ENCODE data around the gene HSF4.
"Not testable (repeated sequence)": the region's sequence is repeated elsewhere in the genome, so short reads cannot be mapped to it uniquely, and the experiment has no call there.

HSF4 gene, protein sequence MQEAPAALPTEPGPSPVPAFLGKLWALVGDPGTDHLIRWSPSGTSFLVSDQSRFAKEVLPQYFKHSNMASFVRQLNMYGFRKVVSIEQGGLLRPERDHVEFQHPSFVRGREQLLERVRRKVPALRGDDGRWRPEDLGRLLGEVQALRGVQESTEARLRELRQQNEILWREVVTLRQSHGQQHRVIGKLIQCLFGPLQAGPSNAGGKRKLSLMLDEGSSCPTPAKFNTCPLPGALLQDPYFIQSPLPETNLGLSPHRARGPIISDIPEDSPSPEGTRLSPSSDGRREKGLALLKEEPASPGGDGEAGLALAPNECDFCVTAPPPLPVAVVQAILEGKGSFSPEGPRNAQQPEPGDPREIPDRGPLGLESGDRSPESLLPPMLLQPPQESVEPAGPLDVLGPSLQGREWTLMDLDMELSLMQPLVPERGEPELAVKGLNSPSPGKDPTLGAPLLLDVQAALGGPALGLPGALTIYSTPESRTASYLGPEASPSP

DNA sequence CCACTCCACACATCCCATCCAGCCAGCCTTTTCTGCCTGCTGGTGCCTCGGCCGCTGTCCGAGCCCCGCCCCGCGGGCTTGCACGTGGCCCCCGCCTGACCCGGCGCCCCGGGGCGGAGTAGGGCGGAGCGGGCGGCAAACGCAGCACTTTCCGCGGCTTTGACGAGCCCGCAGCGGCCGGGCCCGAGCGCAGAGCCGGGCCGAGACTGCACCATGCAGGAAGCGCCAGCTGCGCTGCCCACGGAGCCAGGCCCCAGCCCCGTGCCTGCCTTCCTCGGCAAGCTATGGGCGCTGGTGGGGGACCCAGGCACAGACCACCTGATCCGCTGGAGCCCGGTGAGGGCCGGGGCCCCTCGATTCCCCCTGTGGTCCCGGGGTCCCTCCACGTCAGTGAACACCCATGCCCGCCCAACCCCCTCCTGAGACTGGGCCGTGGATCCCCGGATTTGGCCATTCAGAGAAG, at the start of gene HSF4:
HSF4 (plus strand) TSS at position 147 of the 463 bp plus-strand sequence; CDS start at position 214, 67 bp downstream.
- DNase-seq (ENCODE audit: low spot score) (no peak), FAIRE-seq (no peak)

DNA sequence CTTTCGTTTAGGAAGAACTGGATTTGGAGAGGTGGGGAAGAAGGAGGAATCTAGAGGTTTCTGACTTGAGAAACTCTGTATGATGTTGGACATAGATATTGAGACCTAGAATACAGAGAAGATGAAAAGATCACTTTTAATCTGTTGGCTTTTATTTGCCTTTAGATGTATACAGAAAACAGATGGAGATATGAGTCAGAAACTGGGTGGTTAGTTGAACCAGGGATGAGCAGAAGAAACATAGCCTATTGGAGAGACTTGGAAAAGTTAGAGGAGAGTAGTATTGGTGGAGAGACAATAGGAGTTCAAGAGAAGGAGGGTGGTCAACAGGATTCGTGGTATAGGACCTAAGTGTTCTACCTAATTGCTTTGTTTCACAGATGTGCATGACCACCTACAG, 49.8 kb upstream of the HSF4 start:
- DNase-seq (ENCODE audit: low spot score), result no peak

DNA sequence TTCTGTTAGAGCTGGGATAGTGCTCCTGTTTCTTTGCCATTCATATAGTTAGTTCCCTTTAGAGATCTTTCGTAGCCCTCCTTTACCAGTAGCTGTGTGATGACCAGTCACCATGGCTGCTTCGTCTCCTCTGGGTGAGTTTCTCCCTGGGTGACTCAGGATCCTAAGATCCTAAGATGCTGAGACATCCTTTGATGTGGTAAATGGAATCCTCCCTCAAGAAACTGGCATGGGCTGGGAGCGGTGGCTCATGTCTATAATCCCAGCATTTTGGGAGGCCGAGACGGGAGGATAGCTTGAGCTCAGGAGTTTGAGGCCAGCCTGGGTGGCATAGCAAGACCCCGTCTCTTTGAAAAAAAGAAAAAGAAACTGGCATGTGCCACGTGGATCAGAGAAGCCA, 48.9 kb upstream of the HSF4 start:
- FAIRE-seq, result no peak
- peak; percentile 82 for DNase-seq (ENCODE audit: low spot score)

More for the DNA sequence above, 49.8 kb upstream of the HSF4 start:
- FAIRE-seq, result no peak

DNA sequence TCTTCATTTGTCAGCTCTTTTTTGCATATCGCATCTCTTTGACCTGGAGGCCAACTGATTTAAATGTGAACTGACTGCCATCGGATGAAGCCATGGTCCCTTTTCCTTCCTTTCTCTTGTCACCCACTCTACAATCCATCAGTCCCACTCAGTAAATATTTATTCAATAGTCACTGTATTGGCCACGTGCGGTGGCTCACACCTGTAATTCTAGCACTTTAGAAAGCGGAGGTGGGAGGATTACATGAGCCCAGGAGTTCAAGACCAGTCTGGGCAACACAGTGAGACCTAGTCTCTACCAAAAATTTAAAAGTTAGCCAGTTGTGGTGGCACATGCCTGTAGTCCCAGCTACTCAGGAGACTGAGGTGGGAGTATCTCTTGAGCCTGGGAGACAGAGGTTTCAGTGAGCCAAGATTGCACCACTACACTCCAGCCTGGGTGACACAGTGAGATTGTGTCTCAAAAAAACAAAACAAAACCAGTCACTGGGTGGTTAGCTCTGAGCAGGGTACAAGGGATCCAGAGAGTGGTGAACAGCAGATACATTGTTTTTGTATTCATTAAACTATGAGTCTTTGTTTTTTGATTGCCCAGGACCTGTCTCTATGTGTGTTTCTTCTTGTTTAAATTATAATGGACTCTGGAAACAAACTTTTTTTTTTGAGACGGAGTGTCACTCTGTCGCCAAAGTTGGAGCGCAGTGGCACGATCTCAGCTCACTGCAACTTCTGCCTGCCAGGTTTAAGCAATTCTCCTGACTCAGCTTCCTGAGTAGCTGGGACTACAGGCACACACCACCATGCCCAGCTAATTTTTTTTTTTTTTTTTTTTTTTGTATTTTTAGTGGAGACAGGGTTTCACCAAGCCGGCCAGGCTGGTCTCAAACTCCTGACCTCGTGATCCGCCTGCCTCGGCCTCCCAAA, 47.9 kb upstream of the HSF4 start:
- DNase-seq (ENCODE audit: low spot score), result no peak
- no peak for FAIRE-seq

DNA sequence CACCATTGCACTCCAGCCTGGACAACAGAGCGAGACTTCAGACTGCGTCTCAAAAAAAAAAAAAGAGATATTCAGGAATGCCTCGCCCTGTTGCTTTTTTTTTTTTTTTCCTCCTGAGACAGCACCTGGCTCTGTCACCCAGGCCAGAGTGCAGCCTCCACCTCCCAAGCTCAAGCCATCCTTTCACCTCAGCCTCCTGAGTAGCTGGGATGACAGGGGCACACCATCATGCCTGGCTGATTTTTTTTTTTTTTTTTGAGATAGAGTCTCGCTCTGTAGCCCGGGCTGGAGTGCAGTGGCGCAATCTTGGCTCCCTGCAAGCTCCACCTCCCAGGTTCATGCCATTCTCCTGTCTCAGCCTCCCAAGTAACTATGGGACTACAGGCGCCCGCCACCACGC, 46.8 kb upstream of the HSF4 start:
- no peak for FAIRE-seq
- DNase-seq (ENCODE audit: low spot score), result no peak

DNA sequence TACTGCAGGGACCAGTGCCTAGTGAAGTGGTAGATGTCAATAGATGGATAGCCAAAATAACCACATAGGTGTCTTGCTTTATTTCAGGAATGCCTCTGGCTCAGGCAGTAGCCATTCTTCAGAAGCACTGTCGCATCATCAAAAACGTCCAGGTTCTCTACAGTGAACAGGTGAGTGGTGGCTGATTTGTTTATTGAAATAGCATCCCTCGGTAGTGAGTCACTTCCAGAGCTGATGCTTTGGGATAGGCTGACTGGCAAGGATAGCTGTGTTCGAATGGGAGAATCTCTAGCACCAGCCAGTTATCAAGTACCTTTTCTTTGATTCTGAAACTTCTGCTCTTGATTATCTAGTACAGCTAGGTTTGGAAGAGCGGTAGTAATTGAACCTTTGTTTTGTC, 44.5 kb upstream of the HSF4 start:
- FAIRE-seq (no peak), DNase-seq (ENCODE audit: low spot score) (no peak)

DNA sequence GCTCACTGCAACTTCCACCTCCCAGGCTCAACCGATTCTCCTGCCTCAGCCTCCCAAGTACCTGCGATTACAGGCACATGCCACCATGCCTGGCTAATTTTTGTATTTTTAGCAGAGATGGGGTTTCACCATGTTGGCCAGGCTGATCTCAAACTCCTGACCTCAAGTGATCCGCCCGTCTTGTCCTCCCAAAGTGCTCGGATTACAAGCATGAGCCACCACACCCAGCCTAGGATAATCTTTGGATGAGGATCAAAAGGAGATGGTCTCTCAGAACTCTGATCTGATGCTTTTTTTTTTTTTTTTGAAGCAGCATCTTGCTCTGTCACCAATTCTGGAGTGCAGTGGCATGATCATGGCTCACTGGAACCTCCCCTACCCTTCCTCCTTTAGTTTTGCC, 41.7 kb upstream of the HSF4 start:
- FAIRE-seq; DNase-seq (ENCODE audit: low spot score): not testable (repeated sequence)

DNA sequence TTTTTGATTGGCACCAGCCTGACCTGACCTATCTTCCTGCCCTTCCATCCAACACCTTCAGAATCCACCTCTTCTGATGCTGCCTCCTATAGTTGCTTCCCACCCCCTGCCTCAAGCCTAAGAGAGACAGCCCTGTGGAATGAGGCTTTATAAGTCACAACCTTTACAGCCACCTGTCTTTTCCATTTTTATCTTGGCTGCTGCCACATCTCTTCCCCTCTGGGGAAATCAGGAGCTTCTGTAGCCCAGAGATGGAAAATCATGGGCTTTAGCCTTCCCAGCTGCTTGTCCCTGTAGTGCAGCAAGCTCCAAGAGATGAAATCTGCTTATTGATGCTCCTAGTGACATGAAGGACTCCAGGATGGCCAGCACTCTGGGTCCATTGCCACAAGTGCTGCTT, 36.1 kb upstream of the HSF4 start:
- FAIRE-seq, result no peak
- no peak for DNase-seq (ENCODE audit: low spot score)

DNA sequence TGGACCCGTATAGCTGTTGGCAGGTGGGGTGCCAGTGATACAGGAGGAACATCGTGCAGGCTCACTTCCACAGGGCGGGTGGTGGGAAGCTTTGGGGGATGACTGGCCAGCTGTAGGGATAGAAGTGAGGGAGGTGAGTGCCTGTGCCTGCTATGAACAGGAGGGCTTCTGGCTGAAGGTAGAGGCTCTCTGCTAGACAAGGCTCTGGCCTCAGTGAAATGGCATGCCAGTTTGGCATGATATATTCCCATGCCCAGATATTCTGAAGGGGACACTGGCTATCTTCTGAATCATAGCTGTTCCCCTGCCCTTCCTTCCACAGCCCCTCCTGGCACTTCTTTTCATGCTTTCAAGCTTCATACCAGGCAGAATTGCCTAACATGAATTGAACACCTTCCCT, 35.7 kb upstream of the HSF4 start:
- FAIRE-seq, result no peak
- no peak for DNase-seq (ENCODE audit: low spot score)

DNA sequence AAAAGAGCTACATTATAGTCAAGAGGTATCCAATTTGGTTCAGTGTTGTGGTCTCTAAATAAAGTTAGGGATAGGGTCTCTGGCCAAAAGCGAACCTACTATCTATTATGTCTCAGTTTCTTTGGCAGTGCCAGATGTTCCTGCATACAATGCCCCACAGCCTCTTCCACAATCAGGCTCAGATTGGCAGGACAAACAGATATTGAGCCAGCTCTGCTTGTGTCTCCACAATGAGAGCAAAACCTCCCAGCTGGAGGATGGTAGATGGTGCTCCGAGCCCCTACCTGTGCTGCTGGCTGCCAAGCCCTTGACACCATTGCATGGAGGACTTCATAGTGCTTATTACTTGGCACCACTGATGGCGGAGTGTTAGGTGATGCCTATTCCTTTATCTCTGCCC, 35.1 kb upstream of the HSF4 start:
- FAIRE-seq (no peak), DNase-seq (ENCODE audit: low spot score) (no peak)

DNA sequence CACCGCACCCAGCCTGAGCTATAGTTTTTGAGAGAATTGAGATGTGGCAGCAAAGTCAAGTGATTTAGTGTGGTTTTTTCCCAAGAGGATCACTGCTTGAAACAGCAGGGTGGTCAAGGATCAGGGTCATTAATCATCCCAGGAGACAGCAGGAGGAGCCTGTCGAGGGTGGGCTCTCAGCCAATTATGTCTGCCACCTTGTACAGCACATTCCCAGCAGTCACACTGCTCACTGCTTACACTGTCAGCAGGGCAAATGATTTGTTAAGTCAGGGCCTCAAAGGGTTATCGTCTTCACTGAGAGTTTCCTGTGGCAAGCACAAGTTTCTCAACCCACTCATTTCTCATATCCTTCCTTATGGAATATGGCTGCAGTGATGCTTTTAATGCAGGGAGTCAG, 26.9 kb upstream of the HSF4 start:
- DNase-seq (ENCODE audit: low spot score) (no peak), FAIRE-seq (no peak)

DNA sequence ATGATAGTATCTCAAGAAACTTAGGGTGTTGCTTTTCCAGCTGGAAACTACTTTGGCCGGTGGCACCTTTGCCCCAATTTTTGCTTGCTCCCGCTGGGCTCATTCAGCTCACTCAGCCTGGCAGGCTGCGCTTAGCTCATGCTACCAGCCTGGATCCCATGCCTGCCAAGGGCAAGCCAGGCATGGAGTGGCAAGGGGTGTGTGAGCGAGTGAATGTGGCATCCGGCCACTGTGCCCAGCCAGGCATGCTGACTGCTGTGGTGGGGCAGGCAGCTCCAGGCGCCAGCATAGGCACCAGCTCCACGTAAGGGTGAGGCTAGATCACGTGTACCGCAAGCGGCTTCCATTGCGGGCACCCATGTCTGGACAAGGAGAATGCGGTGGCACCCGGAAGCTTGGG, 23.2 kb upstream of the HSF4 start:
- FAIRE-seq, result no peak
- DNase-seq (ENCODE audit: low spot score), result no peak

DNA sequence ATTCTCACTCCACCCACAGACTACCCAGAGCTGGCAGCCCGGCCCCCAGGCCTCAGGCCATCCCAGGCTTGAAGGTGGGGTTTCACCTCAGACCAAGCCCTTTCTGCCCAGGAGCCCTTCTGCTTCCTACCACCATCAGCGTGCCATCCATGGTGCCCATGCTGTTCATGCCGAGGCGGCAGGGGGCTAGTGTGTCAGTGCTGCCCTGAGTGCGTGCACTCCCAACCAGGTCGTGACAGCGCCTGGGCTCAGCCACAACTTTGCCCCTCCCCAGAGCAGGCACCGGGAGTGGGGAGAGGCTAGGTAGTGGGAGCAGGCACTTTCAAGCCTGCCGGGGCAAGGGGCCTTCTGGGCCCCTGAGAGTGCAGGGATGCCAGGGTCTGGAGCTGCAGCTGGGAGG, 22.2 kb upstream of the HSF4 start:
- FAIRE-seq, result no peak
- DNase-seq (ENCODE audit: low spot score), result no peak

DNA sequence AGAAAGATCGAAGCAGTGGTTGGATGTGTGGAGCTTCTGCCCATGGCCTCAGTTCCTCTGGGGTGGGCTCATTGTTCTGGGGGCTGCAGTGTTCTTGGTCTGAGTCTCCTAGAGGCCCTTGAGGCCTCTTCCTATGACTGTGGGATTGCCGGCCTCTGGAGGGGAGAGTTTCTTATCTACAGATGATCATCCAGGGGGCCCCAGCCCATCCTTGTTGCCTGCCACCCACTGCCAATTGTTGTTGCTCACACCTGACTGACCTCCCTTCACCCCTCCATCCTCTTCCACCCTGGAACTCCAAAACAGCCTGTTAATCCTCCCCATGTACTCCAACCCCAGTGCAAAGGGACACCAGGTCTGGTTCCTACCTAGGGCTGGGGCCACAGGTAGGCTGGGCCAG, 19.6 kb upstream of the HSF4 start:
- no peak for DNase-seq (ENCODE audit: low spot score)
- FAIRE-seq, result no peak

DNA sequence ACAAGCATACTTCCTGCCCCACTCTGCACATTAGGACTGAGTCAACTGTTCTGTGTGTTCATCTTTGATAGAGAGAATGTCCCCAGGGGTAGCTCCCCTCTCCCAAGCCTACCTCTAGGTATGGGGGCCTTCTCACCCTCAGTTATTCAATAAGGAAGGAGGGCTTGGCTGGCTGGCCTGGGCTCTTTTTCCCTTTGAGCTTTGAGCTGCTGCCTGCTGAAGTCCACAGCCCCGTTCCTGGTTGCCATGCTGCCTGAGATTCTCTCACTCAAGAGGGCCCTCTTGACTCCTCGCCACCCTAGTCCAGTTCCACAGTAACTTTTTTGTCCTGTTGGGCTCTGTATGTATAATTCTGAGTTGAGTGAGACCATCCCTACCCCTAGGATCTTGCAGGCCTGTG, 18.8 kb upstream of the HSF4 start:
- no peak for FAIRE-seq
- no peak for DNase-seq (ENCODE audit: low spot score)

DNA sequence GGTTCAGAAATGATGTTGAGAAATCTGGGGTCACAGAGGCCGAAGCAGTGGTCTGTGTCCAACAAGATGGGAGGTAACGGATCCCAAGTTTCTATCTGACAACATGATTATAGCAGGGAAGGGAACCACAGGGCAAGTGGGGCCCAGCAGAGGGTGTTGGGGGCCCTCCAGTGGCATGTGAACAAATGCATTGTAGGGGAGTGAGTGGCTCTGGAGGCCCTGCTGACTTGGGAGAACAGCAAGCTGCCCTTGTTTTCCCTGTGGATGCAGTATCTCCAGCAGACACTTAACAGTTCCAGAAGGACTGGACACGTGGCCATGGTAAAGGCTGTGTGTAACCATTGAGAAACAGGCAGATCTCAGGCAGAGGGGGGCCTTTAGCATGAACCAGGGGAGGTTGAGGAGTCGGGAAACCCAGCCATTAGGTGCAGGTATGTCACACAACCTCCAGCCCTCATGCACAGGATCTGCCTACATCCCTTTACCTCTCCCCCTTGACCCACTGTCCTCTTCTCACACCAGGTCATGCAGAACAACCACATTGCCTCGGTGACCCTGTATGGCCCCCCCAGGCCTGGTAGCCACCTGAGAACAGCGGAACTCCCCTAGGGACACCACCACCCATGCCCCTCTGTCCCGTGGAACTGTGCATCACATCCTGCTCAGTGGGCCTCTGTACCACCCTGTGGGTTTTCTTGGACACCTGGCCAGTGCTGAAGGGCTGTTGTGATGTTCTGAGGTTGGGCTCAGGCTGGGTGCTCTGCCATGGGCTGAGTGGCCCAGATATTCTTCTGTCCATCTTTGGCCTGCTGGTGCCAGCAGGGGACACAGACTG, 17.8 kb upstream of the HSF4 start:
- FAIRE-seq (no peak), DNase-seq (ENCODE audit: low spot score) (no peak)

DNA sequence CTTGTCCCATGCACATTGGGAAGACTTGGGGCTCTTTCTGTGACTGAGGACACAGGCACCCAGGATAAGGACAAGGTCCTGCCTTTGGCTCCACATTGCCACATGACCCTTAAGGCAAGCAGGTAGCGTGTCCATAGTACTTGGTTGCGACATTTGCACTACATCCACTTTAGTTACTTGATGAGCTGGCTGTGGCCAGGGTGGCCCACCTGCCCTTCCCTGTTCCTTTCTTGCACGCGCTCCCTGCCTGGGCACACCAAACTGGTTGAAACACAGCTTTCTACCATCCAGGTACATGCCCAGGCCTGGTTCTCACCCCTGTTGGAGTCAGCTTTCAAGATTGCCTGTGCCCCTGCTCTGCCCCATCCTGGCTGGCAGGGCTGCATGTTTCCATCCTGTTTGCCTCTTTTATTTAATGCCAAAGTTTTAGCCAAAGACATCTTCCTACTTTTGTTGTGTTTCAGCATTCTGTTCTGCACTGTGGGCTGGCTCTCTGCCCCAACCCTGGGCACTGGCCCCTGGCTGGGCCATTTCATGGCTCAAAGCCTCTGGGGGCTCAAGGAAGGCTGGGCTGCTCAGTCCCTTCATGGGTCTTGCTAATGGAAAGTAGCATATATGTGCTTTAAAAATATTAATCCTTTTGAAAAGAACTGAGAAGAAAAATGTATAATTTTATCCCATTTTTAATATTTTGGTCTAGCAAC, 17.0 kb upstream of the HSF4 start:
- no peak for FAIRE-seq
- no peak for DNase-seq (ENCODE audit: low spot score)

DNA sequence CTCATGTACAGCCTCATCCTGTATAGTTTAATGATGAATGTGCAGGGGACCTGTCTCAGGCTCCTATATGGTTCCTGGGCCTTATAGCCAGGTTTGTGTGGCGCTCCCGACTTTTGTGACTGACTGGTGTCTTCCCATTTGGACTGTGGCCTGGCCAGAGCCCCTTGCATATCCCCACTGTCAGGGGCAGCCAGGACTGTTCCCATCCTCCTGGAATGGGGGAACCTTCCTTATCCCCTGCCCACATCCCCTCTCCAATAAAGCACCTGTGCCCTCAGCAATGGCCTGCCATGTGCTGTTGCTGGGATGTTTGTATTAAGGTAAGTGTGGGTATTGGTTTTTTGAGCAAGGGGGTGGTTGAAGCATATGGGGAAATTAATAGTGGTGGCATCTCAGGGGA, 16.3 kb upstream of the HSF4 start:
- DNase-seq (ENCODE audit: low spot score), result no peak
- no peak for FAIRE-seq

DNA sequence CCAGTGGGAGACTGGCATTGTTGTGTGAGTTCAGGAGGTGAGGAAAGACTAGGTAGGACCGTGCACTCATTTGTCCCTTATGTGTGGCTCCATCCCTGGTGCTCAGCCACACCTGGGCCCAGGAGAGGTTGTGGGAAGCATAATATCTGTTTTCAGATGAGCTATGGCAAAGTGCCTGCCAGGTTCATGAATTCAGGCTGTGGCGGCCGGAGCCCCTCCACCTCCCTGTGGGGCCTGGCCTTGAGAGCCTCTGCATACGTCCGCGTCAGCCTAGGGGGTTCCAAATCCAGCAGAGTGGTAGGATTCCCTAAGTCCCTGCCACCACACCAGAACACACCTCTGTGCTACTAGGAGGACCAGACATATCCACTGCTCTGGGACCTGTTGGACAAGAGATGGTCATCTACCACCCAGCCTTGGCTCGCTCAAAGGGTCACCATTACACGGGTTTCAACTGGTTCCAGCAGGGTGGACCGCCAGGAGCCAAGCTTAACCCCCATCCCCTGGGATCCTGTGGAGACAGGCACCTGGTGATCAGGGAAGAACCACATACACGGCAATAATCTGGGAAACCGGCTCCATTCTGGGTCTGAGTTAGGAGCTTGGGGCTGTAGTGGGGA, 15.8 kb upstream of the HSF4 start:
- DNase-seq (ENCODE audit: low spot score), result no peak
- FAIRE-seq, result no peak
